Panc1 (cell line): Measurements from ENCODE around the gene TUBB4B. TPM values are rescaled to one million over a fixed set of nuclear protein-coding genes. Genes with fewer than 3 reads are reported as not detected.
A peak's percentile ranks its signal among the peaks of the same experiment; 100 is the strongest.

Experiments used
- ATAC-seq: fragments of 200-7000 bp; cut with Tn5 transposase; 2 replicates; pipeline ENCODE4 v1.9.1; 2020; ENCODE audit warnings: mild to moderate bottlenecking, moderate library complexity
- BruUV-seq: library from RNA; stranded (reverse); fragments of 400-500 nt; replicated peaks from 2 replicates; lab custom pipeline; 2021; lab: Mats Ljungman, UMichigan
- CTCF ChIA-PET: fragments of 300-600 bp; sonication (Branson Sonifier 250); formaldehyde crosslinking; loops from one replicate; lab custom pipeline; 2022; ENCODE audit warnings: antibody characterized with exemption; lab: Charles Lee
- POLR2A ChIA-PET: fragments of 300-600 bp; sonication (Branson Sonifier 250); formaldehyde crosslinking; loops from one replicate; lab custom pipeline; 2022; ENCODE audit warnings: antibody characterized with exemption; lab: Charles Lee
- DNase-seq: peaks from one replicate; pipeline ENCODE4 v3.0.0-alpha.2; 2010; ENCODE audit warnings: low read depth, low spot score
- H3K27ac ChIP-seq: 2 replicates; pipeline ENCODE4 v1.5.1; 2011; ENCODE audit warnings: mild to moderate bottlenecking, low read length, inconsistent platforms
- H3K27me3 ChIP-seq: fragments of 200-500 bp; sonication (Bioruptor generic); 2 replicates; pipeline ENCODE4 v1.6.0; 2014; ENCODE audit warnings: low read length, inconsistent platforms; ENCODE audit not compliant: control insufficient read depth, insufficient read depth
- H3K36me3 ChIP-seq: fragments of 200-500 bp; sonication (Bioruptor generic); 2 replicates; pipeline ENCODE4 v1.5.1; 2014; ENCODE audit warnings: inconsistent platforms, mild to moderate bottlenecking, low read length, moderate library complexity; ENCODE audit not compliant: control insufficient read depth, insufficient read depth
- H3K4me1 ChIP-seq: 2 replicates; pipeline ENCODE4 v1.5.1; 2011; ENCODE audit warnings: inconsistent platforms, mild to moderate bottlenecking, low read length, moderate library complexity; ENCODE audit not compliant: control insufficient read depth, insufficient read depth
- H3K4me3 ChIP-seq, 2 experiments: 2 replicates each; pipeline ENCODE4 v1.5.1; 2011 to 2012; ENCODE audit warnings: low read depth in 2 of 2, low read length in 2 of 2, mild to moderate bottlenecking in 2 of 2, inconsistent platforms in 1 of 2, moderate library complexity in 1 of 2
- H3K9me3 ChIP-seq: fragments of 200-500 bp; sonication (Bioruptor generic); 2 replicates; pipeline ENCODE4 v1.5.1; 2014; ENCODE audit warnings: low read depth, mild to moderate bottlenecking, inconsistent platforms, low read length, moderate library complexity; ENCODE audit not compliant: control insufficient read depth, insufficient read depth
- CTCF ChIP-seq: fragments of 450-650 bp; IDR thresholded peaks from 2 replicates; pipeline ENCODE4 v1.5.1; 2017; ENCODE audit warnings: mild to moderate bottlenecking
- POLR2AphosphoS5 ChIP-seq: IDR thresholded peaks from 2 replicates; pipeline ENCODE4 v1.6.1; 2012; ENCODE audit warnings: mild to moderate bottlenecking, low read depth, low read length, moderate library complexity
- REST ChIP-seq, 2 experiments: IDR thresholded peaks; 2 replicates each; pipeline ENCODE4 v1.6.1; 2011 to 2012; ENCODE audit warnings: low read depth in 2 of 2, control low read depth in 1 of 2, low read length in 1 of 2, mild to moderate bottlenecking in 1 of 2, moderate library complexity in 1 of 2; ENCODE audit not compliant: insufficient read depth in 1 of 2
- SIN3A ChIP-seq: IDR thresholded peaks from 2 replicates; pipeline ENCODE4 v1.6.1; 2012; ENCODE audit warnings: low read depth, mild to moderate bottlenecking, low read length, moderate library complexity, borderline replicate concordance; ENCODE audit not compliant: insufficient read depth
- TCF7L2 ChIP-seq: IDR thresholded peaks from 2 replicates; pipeline ENCODE4 v1.6.1; 2011; ENCODE audit warnings: mild to moderate bottlenecking, low read depth, low read length, inconsistent platforms
- in situ Hi-C: cut with HindIII; loops from 2 replicates; pipeline ENCODE4 v1.10.0; 2016; ENCODE audit warnings: low sequenced_read_pairs, low pct_unique_long_range_greater_than_20kb
- intact Hi-C: fragments of 100-400 bp; cut with micrococcal nuclease; formaldehyde crosslinking; loops from one replicate; pipeline ENCODE4 v1.10.0; 2022; ENCODE audit not compliant: unreplicated experiment
- total RNA-seq: library from RNA; stranded (reverse); gene quantifications from one replicate; pipeline ENCODE4 v1.2.1, GENCODE V29; 2021; ENCODE audit not compliant: unreplicated experiment

TUBB4B gene
- total RNA-seq, 1 experiment from 2014 or later = 265 TPM

DNA sequence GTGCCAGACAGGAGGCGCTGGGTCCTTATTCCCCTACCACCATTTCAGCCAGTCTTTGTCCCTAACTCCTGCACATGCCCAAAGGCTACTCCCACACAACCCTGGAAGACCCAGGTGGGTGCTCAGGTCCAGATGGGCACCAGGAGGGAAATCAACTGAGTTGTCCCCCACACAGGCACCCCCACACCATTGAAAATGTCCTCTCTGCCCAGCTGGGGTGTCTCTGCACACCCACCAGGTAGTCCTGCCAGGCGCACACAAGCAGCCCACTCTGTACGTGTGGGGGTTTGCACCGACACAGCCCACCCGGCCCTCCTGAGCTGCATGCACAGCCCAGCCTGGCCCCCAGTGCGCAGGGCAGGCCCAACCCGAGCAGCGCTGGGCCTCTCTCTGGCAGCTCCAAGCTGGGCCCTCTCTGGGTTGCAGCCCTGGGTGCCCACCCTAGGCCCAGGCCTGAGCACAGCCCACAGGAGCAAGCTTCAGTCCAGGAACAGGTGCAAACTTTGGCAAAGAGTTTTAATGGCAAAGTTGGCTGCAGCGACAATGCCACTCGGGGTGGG, 21.2 kb upstream of the TUBB4B start:
- no peak overlapping the region for H3K27ac ChIP-seq
- ChIA-PET POLR2A (no interaction called here), CTCF (interaction anchor here (1.5 kb wide), 1 partner anchor 16 kb away, joined by 12 read pairs; no protein-coding TSS in a partner anchor)
- no peak for DNase-seq
- in situ Hi-C loops = no loop called here
- H3K4me3 ChIP-seq = no peak overlapping the region
- TF ChIP-seq SIN3A = no peak
- no peak for TF ChIP-seq CTCF
- TF ChIP-seq REST (IDR thresholded peaks at IDR 0.05; ENCODE audit: insufficient read depth in 1 of 2, low read depth in 2 of 2, low read length in 1 of 2) = no peak
- TF ChIP-seq TCF7L2 = no peak
- TF ChIP-seq POLR2AphosphoS5 = no peak
- intact Hi-C loops = no loop called here
- H3K4me1 ChIP-seq = peaks cover 29% of the 10 kb centered on the region
- no TSS peak for BruUV-seq
- no peaks in the 10 kb centered on the region for H3K9me3 ChIP-seq
- peaks cover 2% of the 10 kb centered on the region; the same call in 1 of the 2 replicates for H3K36me3 ChIP-seq
- ATAC-seq = no peak
- no peaks in the 10 kb centered on the region for H3K27me3 ChIP-seq

GRCh38 chr9:137220317-137221094, 20.6 kb upstream of the TUBB4B start:
- no peak for DNase-seq
- POLR2A ChIA-PET = no interaction called here
- intact Hi-C loops (no loop called here), in situ Hi-C loops (no loop called here)
- Histone ChIP-seq H3K27ac (peak overlapping the region; percentile 51; the same call in 1 of the 2 replicates), H3K36me3 (peaks cover 2% of the 10 kb centered on the region; the same call in 1 of the 2 replicates), H3K4me3 (no peak overlapping the region), H3K27me3 (no peaks in the 10 kb centered on the region), H3K4me1 (peaks cover 29% of the 10 kb centered on the region), H3K9me3 (no peaks in the 10 kb centered on the region)
- CTCF ChIA-PET = no interaction called here
- TF ChIP-seq POLR2AphosphoS5 = no peak
- no peak for TF ChIP-seq SIN3A
- no peak for TF ChIP-seq REST (IDR thresholded peaks at IDR 0.05; ENCODE audit: insufficient read depth in 1 of 2, low read depth in 2 of 2, low read length in 1 of 2)
- no peak for TF ChIP-seq CTCF
- no peak for TF ChIP-seq TCF7L2
- no TSS peak for BruUV-seq
- no peak for ATAC-seq
